ENCODE data around the gene TTLL6. TPM values are rescaled to one million over a fixed set of nuclear protein-coding genes. Genes with fewer than 3 reads are reported as not detected.

Gene TTLL6
- total and polyA plus RNA-seq, 2 donors from 2014 or later, result 2.3 to 4.2 TPM

GRCh38 chr17:48843187-48843900 lies 26.3 kb upstream of the TTLL6 start:
- Histone ChIP-seq H3K27me3 (ENCODE audit: control insufficient read depth, insufficient read depth, low read length) (no peaks in the 10 kb centered on the region), H3K27ac (ENCODE audit: low read depth in 2 of 2, low read length in 2 of 2) (peak overlapping the region in 1 of 2 donors; percentile 5), H3K9me3 (ENCODE audit: control insufficient read depth in 2 of 3, insufficient read depth in 1 of 3, low read length in 3 of 3) (no peaks in the 10 kb centered on the region), H3K9ac (ENCODE audit: low read length in 3 of 3) (no peak overlapping the region), H3K4me3 (ENCODE audit: low read length in 3 of 3) (no peak overlapping the region), H3K4me1 (ENCODE audit: control insufficient read depth in 2 of 3, insufficient read depth in 2 of 3, low read depth in 1 of 3, low read length in 3 of 3) (peaks cover 0 to 9% (median 0%) of the 10 kb centered on the region in 3 donors), H3K36me3 (ENCODE audit: control insufficient read depth in 2 of 3, insufficient read depth in 3 of 3, low read length in 3 of 3) (peaks cover 4 to 19% (median 14%) of the 10 kb centered on the region in 3 donors)
- TF ChIP-seq, protein P1, sequence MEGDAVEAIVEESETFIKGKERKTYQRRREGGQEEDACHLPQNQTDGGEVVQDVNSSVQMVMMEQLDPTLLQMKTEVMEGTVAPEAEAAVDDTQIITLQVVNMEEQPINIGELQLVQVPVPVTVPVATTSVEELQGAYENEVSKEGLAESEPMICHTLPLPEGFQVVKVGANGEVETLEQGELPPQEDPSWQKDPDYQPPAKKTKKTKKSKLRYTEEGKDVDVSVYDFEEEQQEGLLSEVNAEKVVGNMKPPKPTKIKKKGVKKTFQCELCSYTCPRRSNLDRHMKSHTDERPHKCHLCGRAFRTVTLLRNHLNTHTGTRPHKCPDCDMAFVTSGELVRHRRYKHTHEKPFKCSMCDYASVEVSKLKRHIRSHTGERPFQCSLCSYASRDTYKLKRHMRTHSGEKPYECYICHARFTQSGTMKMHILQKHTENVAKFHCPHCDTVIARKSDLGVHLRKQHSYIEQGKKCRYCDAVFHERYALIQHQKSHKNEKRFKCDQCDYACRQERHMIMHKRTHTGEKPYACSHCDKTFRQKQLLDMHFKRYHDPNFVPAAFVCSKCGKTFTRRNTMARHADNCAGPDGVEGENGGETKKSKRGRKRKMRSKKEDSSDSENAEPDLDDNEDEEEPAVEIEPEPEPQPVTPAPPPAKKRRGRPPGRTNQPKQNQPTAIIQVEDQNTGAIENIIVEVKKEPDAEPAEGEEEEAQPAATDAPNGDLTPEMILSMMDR (IDR thresholded peaks at IDR 0.05; ENCODE audit: borderline replicate concordance, extremely low read depth, insufficient read depth), result no peak
- DNase-seq (no peak), FAIRE-seq (no peak)
- intact Hi-C loops (cut with DNase I), result no loop called here

- no peak overlapping the region for H3K9ac ChIP-seq (ENCODE audit: low read length in 3 of 3)
- no peak overlapping the region for H3K4me3 ChIP-seq (ENCODE audit: low read length in 3 of 3)
- no peaks in the 10 kb centered on the region for H3K9me3 ChIP-seq (ENCODE audit: control insufficient read depth in 2 of 3, insufficient read depth in 1 of 3, low read length in 3 of 3)
- TF ChIP-seq, protein P1 (IDR thresholded peaks at IDR 0.05; ENCODE audit: borderline replicate concordance, extremely low read depth, insufficient read depth), result no peak
- no peaks in the 10 kb centered on the region for H3K27me3 ChIP-seq (ENCODE audit: control insufficient read depth, insufficient read depth, low read length)
- H3K4me1 ChIP-seq (ENCODE audit: control insufficient read depth in 2 of 3, insufficient read depth in 2 of 3, low read depth in 1 of 3, low read length in 3 of 3), result peaks cover 0 to 9% (median 0%) of the 10 kb centered on the region in 3 donors
- H3K27ac ChIP-seq (ENCODE audit: low read depth in 2 of 2, low read length in 2 of 2), result peak overlapping the region in 1 of 2 donors; percentile 5
- peaks cover 4 to 17% (median 9%) of the 10 kb centered on the region in 3 donors for H3K36me3 ChIP-seq (ENCODE audit: control insufficient read depth in 2 of 3, insufficient read depth in 3 of 3, low read length in 3 of 3)
- DNase-seq (no peak), FAIRE-seq (no peak)
- intact Hi-C loops (cut with DNase I), result no loop called here
Observed at GRCh38 chr17:48842746-48843145, 25.7 kb upstream of the TTLL6 start.

DNA sequence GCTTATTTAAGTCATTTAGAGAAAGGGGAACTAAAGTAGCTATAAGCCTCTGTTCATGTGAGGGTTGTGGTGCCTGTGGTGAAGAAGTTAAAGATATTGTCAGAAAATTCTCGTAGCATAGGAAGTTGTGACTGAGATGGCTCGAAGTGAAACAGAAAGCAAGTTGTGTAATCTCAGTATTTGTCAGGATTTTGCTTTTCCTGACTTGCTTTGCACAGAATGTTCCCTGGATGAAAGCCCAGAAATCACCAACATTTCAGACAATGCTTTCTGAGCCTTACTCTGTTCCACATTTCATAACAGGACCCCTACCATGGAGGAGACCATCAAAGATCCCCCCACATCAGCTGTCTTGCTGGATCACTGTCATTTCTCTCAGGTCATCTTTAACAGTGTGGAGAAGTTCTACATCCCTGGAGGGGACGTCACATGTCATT lies 24.4 kb upstream of the TTLL6 start:
- peaks cover 0 to 11% (median 0%) of the 10 kb centered on the region in 3 donors for H3K4me1 ChIP-seq (ENCODE audit: control insufficient read depth in 2 of 3, insufficient read depth in 2 of 3, low read depth in 1 of 3, low read length in 3 of 3)
- peak in 1 of 5 donors; percentile 49 for DNase-seq

More for the DNA sequence above, 24.4 kb upstream of the TTLL6 start:
- peak overlapping the region; percentile 82 to 93 for H3K27ac ChIP-seq (ENCODE audit: low read depth in 2 of 2, low read length in 2 of 2)
- peak overlapping the region in 2 of 3 donors; percentile 4 to 24 for H3K9ac ChIP-seq (ENCODE audit: low read length in 3 of 3)
- TF ChIP-seq, protein P1 (IDR thresholded peaks at IDR 0.05; ENCODE audit: borderline replicate concordance, extremely low read depth, insufficient read depth), result no peak
- H3K9me3 ChIP-seq (ENCODE audit: control insufficient read depth in 2 of 3, insufficient read depth in 1 of 3, low read length in 3 of 3), result no peaks in the 10 kb centered on the region
- intact Hi-C loops (cut with DNase I), result no loop called here
- H3K27me3 ChIP-seq (ENCODE audit: control insufficient read depth, insufficient read depth, low read length), result no peaks in the 10 kb centered on the region
- peaks cover 4 to 15% (median 5%) of the 10 kb centered on the region in 3 donors for H3K36me3 ChIP-seq (ENCODE audit: control insufficient read depth in 2 of 3, insufficient read depth in 3 of 3, low read length in 3 of 3)
- FAIRE-seq, result peak; percentile 30
- H3K4me3 ChIP-seq (ENCODE audit: low read length in 3 of 3), result peak overlapping the region in 2 of 3 donors; percentile 4 to 44
